K562 (cell line): Measurements from ENCODE around the gene ZBTB8A. TPM values are rescaled to one million over a fixed set of nuclear protein-coding genes. Genes with fewer than 3 reads are reported as not detected.

Source experiments
- ATAC-seq: fragments of 200-7000 bp; cut with Tn5 transposase; 3 replicates; pipeline ENCODE4 v1.9.1; 2020; ENCODE audit warnings: moderate library complexity
- BruUV-seq: library from RNA; stranded (reverse); fragments of 400-500 nt; replicated peaks from 2 replicates; lab custom pipeline; 2021; lab: Mats Ljungman, UMichigan
- CTCF ChIA-PET: fragments of 300-600 bp; formaldehyde crosslinking; extraction: SDS; loops from one replicate; lab custom pipeline; 2021; ENCODE audit warnings: low intra/inter-chr PET ratio; lab: Yijun Ruan, JAX
- POLR2A ChIA-PET: fragments of 300-600, 350-650 bp; sonication (Branson Sonifier 250); formaldehyde crosslinking; extraction: SDS; loops from one replicate; lab custom pipeline; 2021; ENCODE audit warnings: antibody characterized with exemption, inconsistent platforms; lab: Yijun Ruan, JAX
- DNase-seq, 4 experiments: peaks; one replicate each; pipeline versions ENCODE4 v3.0.0 to v3.0.0-alpha.2; 2011 to 2018; ENCODE audit warnings: low spot score in 3 of 4, mixed read lengths in 3 of 4; ENCODE audit errors: extremely low read depth in 1 of 4
- FAIRE-seq: peaks from 2 replicates; lab custom pipeline; 2011; peaks lifted over from hg19 to GRCh38; lab: Jason Lieb, UNC
- H2AFZ ChIP-seq: 2 replicates; pipeline ENCODE4 v1.6.0; 2011; ENCODE audit warnings: low read depth, low read length, control low read depth, inconsistent platforms
- H3K27ac ChIP-seq: fragments of 200-600 bp; 3 replicates; pipeline ENCODE4 v1.8.0; 2011; ENCODE audit warnings: low read depth, mild to moderate bottlenecking, control low read depth, inconsistent platforms, low read length, moderate library complexity, mixed read lengths; ENCODE audit errors: extremely low read depth
- H3K27me3 ChIP-seq, 2 experiments: fragments of 300-600 bp in 1 of 2; 2 replicates in 1 of 2; 3 replicates in 1 of 2; pipeline versions ENCODE4 v1.6.0 to v1.8.0; 2011; ENCODE audit warnings: inconsistent platforms in 2 of 2, low read length in 2 of 2, mild to moderate bottlenecking in 1 of 2, mixed read lengths in 1 of 2, moderate library complexity in 1 of 2; ENCODE audit not compliant: control insufficient read depth in 2 of 2, insufficient read depth in 2 of 2
- H3K36me3 ChIP-seq: fragments of 300-600 bp; 3 replicates; pipeline ENCODE4 v1.8.0; 2011; ENCODE audit warnings: mild to moderate bottlenecking, low read length, inconsistent platforms; ENCODE audit not compliant: control insufficient read depth, insufficient read depth
- H3K4me1 ChIP-seq, 2 experiments: fragments of 200-600 bp in 1 of 2; replicated peaks in 1 of 2; 2 replicates in 1 of 2; 3 replicates in 1 of 2; pipeline versions ENCODE4 v1.5.1 to v1.8.0; 2011; ENCODE audit warnings: inconsistent platforms in 2 of 2, low read length in 2 of 2, mild to moderate bottlenecking in 1 of 2, mixed read lengths in 1 of 2, moderate library complexity in 1 of 2; ENCODE audit not compliant: control insufficient read depth in 2 of 2, insufficient read depth in 2 of 2
- H3K4me2 ChIP-seq: 2 replicates; pipeline ENCODE4 v1.6.1; 2011; ENCODE audit warnings: low read length, control low read depth, inconsistent platforms, mixed read lengths; ENCODE audit not compliant: insufficient read depth
- H3K4me3 ChIP-seq: fragments of 200-600 bp; sonication (generic), shearing (Covaris generic); 2 replicates; pipeline ENCODE4 v1.5.1; 2016; ENCODE audit warnings: control low read depth, inconsistent platforms
- H3K79me2 ChIP-seq: fragments of 200-600 bp; 3 replicates; pipeline ENCODE4 v1.8.0; 2011; ENCODE audit warnings: low read length, inconsistent platforms; ENCODE audit not compliant: control insufficient read depth, insufficient read depth
- H3K9ac ChIP-seq, 2 experiments: 2 replicates each; pipeline versions ENCODE4 v1.6.0 to v1.6.1; 2011; ENCODE audit warnings: low read depth in 2 of 2, low read length in 2 of 2, control low read depth in 1 of 2, inconsistent platforms in 1 of 2, mild to moderate bottlenecking in 1 of 2, mixed read lengths in 1 of 2; ENCODE audit not compliant: insufficient read depth in 1 of 2
- H3K9me1 ChIP-seq: one replicate; pipeline ENCODE4 v1.6.0; 2011; ENCODE audit warnings: inconsistent platforms, mild to moderate bottlenecking, low read length, moderate library complexity; ENCODE audit not compliant: control insufficient read depth, insufficient read depth
- H3K9me3 ChIP-seq: replicated peaks from 2 replicates; pipeline ENCODE4 v1.5.1; 2011; ENCODE audit warnings: low read depth, low read length, inconsistent platforms; ENCODE audit not compliant: control insufficient read depth, insufficient read depth
- H4K20me1 ChIP-seq: replicated peaks from 2 replicates; pipeline ENCODE4 v1.6.1; 2011; ENCODE audit warnings: low read length, inconsistent platforms, mixed read lengths; ENCODE audit not compliant: control insufficient read depth, insufficient read depth
- CBX3 ChIP-seq, 2 experiments: IDR thresholded peaks; 1 replicate in 1 of 2; 2 replicates in 1 of 2; pipeline ENCODE4 v1.6.1; 2012; ENCODE audit warnings: inconsistent platforms in 2 of 2, low read length in 2 of 2, borderline replicate concordance in 1 of 2, control low read depth in 1 of 2
- JUNB ChIP-seq: fragments of 450-650 bp; formaldehyde crosslinking; conservative IDR thresholded peaks from 2 replicates; pipeline ENCODE4 v1.4.0; 2020; ENCODE audit warnings: mild to moderate bottlenecking
- KDM1A ChIP-seq, 2 experiments: fragments of 450-650 bp; IDR thresholded peaks; 2 replicates each; pipeline ENCODE4 v1.6.1; 2016; ENCODE audit warnings: mild to moderate bottlenecking in 2 of 2
- LCOR ChIP-seq: sonication (generic); formaldehyde crosslinking; IDR thresholded peaks from 2 replicates; pipeline ENCODE4 v1.8.0; 2022; ENCODE audit warnings: mild to moderate bottlenecking, missing genetic modification reagents
- SAFB2 ChIP-seq: fragments of 200-400 bp; formaldehyde crosslinking; IDR thresholded peaks from 2 replicates; pipeline ENCODE4 v1.6.1; 2018; ENCODE audit warnings: borderline replicate concordance, low read length, low read depth, moderate library complexity; ENCODE audit not compliant: severe bottlenecking
- ZBTB7A ChIP-seq: IDR thresholded peaks from 2 replicates; pipeline ENCODE4 v1.6.1; 2011; ENCODE audit warnings: low read depth, mild to moderate bottlenecking, low read length, moderate library complexity, borderline replicate concordance; ENCODE audit not compliant: control insufficient read depth
- ZC3H8 ChIP-seq: fragments of 450-650 bp; IDR thresholded peaks from 2 replicates; pipeline ENCODE4 v1.6.1; 2017
- ZNF347 ChIP-seq: fragments of 450-650 bp; formaldehyde crosslinking; IDR thresholded peaks from 2 replicates; pipeline ENCODE4 v1.4.0; 2020; ENCODE audit warnings: low read depth, mild to moderate bottlenecking, moderate library complexity
- ZNF830 ChIP-seq: fragments of 250-450 bp; sonication (Bioruptor Pico); IDR thresholded peaks from 2 replicates; pipeline ENCODE4 v1.5.0; 2021; ENCODE audit warnings: mild to moderate bottlenecking
- WGBS: fragments of 100-300 bp; shearing (Covaris generic); methylation state at CpG from one replicate; pipeline ENCODE4 v1.1.6; 2016; ENCODE audit warnings: low coverage, mixed read lengths; ENCODE audit not compliant: insufficient coverage; ENCODE audit errors: missing lambda C conversion rate; 5-methylcytosine and 5-hydroxymethylcytosine counted together
- in situ Hi-C: fragments of 300-500 bp; cut with MboI; formaldehyde crosslinking; loops from 4 replicates; pipeline ENCODE4 v1.15.0; 2018; ENCODE audit warnings: inconsistent platforms, mixed read lengths
- intact Hi-C: fragments of 100-400 bp; cut with micrococcal nuclease; formaldehyde crosslinking; loops from 2 replicates; pipeline ENCODE4 v1.14.2; 2022
- polyA plus RNA-seq, 8 experiments: library from polyadenylated mRNA; depleted of rRNA in 4 of 8; stranded (reverse) in 5 of 8; unstranded in 3 of 8; fragments of >200 nt; fragmentation: Nextera tagmentation in 2 of 8; fragmentation: Illumina TruSeq in 1 of 8; extraction: Ambion mirVana in 2 of 8; extraction: Trizol in 1 of 8; gene quantifications; 2 replicates each; pipeline versions ENCODE4 v1.2.1 to v1.2.3, GENCODE V29; 2011 to 2014; ENCODE audit warnings: inconsistent platforms in 1 of 8, missing spikeins in 1 of 8
- total RNA-seq, 7 experiments: library from RNA; depleted of rRNA in 6 of 7; stranded (reverse); fragments of >200 nt in 6 of 7; fragmentation: Illumina TruSeq in 2 of 7; extraction: Trizol in 2 of 7; gene quantifications; 2 replicates each; pipeline versions ENCODE4 v1.2.1 to v1.2.3, GENCODE V29; 2011 to 2021; ENCODE audit warnings: low replicate concordance in 1 of 7
- TF ChIP-seq, protein P1 (sequence below), 2 experiments: fragments of 450-650 bp in 1 of 2; sonication (generic) in 1 of 2; formaldehyde crosslinking; conservative IDR thresholded peaks; 2 replicates each; pipeline versions ENCODE4 v1.4.0 to v1.8.1; 2020 to 2022; ENCODE audit warnings: mild to moderate bottlenecking in 1 of 2, missing genetic modification reagents in 1 of 2
- TF ChIP-seq, protein P2 (sequence below): fragments of 450-650 bp; IDR thresholded peaks from 2 replicates; pipeline ENCODE4 v1.6.1; 2016; ENCODE audit warnings: antibody characterized with exemption
- TF ChIP-seq, protein P3 (sequence below): IDR thresholded peaks from 2 replicates; pipeline ENCODE4 v1.6.1; 2011; ENCODE audit not compliant: insufficient read length; ENCODE audit errors: extremely low read depth

ZBTB8A gene
- total and polyA plus RNA-seq, 9 of the 15 experiments (the other 6 are each of a cell fraction or from before 2014, with no cell fraction given): 0.01 to 0.64 (median 0.09) TPM

DNA sequence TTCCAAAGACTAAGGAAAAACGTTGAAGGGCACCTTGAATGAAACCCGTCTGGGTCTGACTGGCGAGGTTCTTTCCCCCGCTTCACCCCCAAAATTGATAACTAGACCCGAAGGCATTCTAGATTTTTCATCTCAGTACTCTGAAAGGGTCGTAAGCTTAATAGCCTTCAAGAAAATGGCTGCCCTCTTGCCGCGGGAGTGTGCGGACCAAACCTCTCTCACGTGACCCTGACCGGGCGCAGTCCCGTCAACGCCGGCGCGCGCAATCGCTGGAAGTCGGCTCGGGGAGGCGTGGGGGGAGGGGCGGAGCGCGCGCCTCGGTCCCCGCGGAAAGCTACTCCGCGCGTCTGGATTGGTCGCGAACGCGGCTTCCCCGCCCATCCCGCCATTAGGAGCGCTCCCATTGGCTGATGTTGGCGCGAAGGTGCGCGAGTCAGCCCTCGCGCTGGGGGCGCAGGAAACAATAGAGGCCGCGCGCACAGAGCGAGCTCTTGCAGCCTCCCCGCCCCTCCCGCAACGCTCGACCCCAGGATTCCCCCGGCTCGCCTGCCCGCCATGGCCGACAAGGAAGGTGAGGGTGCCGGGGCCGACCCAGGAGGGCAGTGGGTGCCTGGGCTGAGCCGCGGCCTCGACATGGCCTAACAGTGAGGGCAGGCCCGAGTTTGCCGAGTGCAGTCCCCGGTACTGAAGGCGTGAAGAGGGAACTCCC, 111.7 kb downstream of the ZBTB8A start, which contains the start of gene RBBP4:
RBBP4 (plus strand) TSS at position 457 of the 709 bp plus-strand sequence; CDS start at position 556, 99 bp downstream.
- peak within 1 kb of the TSS; percentile 100 for H3K27ac ChIP-seq
- in situ Hi-C loops (no loop called here), intact Hi-C loops (loop anchor here (2.0 kb wide), 1 partner anchor 130 kb away; no protein-coding TSS in a partner anchor)
- CTCF ChIA-PET: no interaction called here
- FAIRE-seq (no peak), DNase-seq (peak; percentile 99 to 100 (median 100)), ATAC-seq (peak; percentile 95)
- peak within 1 kb of the TSS; percentile 96 for H2AFZ ChIP-seq
- H3K4me1 ChIP-seq: peaks cover 22 to 23% of the 10 kb centered on the region in 2 experiments; a peak in 4 of 5 replicates
- H3K9ac ChIP-seq: peak within 1 kb of the TSS; percentile 99 to 100
- H3K36me3 ChIP-seq: peaks cover 53% of the 10 kb centered on the region
- WGBS: under 1% methylated on average over 67 of the region's 67 CpGs
- no peaks in the 10 kb centered on the region for H3K27me3 ChIP-seq
- H3K4me3 ChIP-seq: peak within 1 kb of the TSS; percentile 84
- no peaks in the 10 kb centered on the region for H4K20me1 ChIP-seq
- POLR2A ChIA-PET: interaction anchor here (0.5 to 3.0 kb wide), 30 partner anchors 9 to 1388 kb away, joined by 3 to 12 read pairs (median 3); partner anchors contain the start of gene RNF19B
- no peaks in the 10 kb centered on the region for H3K9me3 ChIP-seq
- no peaks in the 10 kb centered on the region for H3K9me1 ChIP-seq
- BruUV-seq: no TSS peak
- H3K4me2 ChIP-seq: peak within 1 kb of the TSS; percentile 99
- peaks cover 87% of the 10 kb centered on the region for H3K79me2 ChIP-seq
- no peak for TF ChIP-seq JUNB (CRISPR knock-in tag)
- peak; percentile 51 for TF ChIP-seq LCOR (CRISPR knock-in tag)
- TF ChIP-seq, protein P1, sequence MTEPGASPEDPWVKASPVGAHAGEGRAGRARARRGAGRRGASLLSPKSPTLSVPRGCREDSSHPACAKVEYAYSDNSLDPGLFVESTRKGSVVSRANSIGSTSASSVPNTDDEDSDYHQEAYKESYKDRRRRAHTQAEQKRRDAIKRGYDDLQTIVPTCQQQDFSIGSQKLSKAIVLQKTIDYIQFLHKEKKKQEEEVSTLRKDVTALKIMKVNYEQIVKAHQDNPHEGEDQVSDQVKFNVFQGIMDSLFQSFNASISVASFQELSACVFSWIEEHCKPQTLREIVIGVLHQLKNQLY (CRISPR knock-in tag; conservative IDR thresholded peaks at IDR 0.05): peak; percentile 9 to 65; a peak in 2 of 4 replicates
- TF ChIP-seq, protein P2, sequence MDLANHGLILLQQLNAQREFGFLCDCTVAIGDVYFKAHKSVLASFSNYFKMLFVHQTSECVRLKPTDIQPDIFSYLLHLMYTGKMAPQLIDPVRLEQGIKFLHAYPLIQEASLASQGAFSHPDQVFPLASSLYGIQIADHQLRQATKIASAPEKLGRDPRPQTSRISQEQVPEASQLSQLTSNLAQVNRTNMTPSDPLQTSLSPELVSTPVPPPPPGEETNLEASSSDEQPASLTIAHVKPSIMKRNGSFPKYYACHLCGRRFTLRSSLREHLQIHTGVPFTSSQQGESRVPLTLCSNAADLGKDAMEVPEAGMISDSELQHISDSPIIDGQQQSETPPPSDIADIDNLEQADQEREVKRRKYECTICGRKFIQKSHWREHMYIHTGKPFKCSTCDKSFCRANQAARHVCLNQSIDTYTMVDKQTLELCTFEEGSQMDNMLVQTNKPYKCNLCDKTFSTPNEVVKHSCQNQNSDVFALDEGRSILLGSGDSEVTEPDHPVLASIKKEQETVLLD: peak; percentile 71; the same call in 1 of the 2 replicates
- TF ChIP-seq CBX3 (IDR thresholded peaks at IDR 0.05; ENCODE audit: borderline replicate concordance in 1 of 2, low read length in 2 of 2): no peak; a peak in 2 of 3 replicates
- TF ChIP-seq ZNF830 (CRISPR knock-in tag): peak; percentile 94
- no peak for TF ChIP-seq KDM1A (IDR thresholded peaks at IDR 0.05)
- peak; percentile 84 for TF ChIP-seq ZNF347 (CRISPR knock-in tag)
- no peak for TF ChIP-seq ZC3H8
- TF ChIP-seq, protein P3, sequence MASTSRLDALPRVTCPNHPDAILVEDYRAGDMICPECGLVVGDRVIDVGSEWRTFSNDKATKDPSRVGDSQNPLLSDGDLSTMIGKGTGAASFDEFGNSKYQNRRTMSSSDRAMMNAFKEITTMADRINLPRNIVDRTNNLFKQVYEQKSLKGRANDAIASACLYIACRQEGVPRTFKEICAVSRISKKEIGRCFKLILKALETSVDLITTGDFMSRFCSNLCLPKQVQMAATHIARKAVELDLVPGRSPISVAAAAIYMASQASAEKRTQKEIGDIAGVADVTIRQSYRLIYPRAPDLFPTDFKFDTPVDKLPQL: no peak
- TF ChIP-seq SAFB2: no peak
- peak; percentile 62; the same call in 1 of the 2 replicates for TF ChIP-seq ZBTB7A
